LHCN-M2 (cell line): ENCODE data around the gene NCKAP5. TPM values are rescaled to one million over a fixed set of nuclear protein-coding genes. Genes with fewer than 3 reads are reported as not detected.
"Not testable (repeated sequence)": the region's sequence is repeated elsewhere in the genome, so short reads cannot be mapped to it uniquely, and the experiment has no call there.

Experiments used
- DNase-seq: peaks from one replicate; pipeline ENCODE4 v3.0.0-alpha.2; 2012; ENCODE audit warnings: low read depth
- total RNA-seq: library from RNA; depleted of rRNA; stranded (reverse); fragments of >200 nt; gene quantifications from 2 replicates; pipeline ENCODE4 v1.2.3, GENCODE V29; 2014

NCKAP5 gene
- total RNA-seq, 1 experiment from 2014 or later: 0.40 TPM

DNA sequence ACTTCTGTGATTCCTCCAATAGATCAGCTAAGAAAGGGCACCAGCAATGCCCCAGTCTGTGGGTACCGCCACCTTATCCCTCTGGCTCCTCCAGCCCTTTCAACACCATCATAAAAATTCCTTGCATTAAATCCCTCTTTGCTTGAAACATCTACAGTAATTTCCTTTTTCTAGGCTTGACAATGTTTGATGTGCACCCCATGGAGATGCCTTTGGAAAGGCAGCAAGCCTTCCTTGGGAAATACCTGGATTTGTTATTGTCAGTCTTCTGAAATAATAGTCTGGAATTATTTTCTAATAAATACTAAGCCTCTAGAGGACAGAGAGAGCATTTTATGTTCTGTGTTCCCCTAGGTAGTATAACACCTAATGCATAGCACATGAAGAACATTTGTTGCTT is 46.1 kb downstream of the NCKAP5 start:
- no peak for DNase-seq

GRCh38 chr2:133521146-133521745 is 47.0 kb downstream of the NCKAP5 start:
- DNase-seq: no peak

GRCh38 chr2:133519677-133520076 is 48.6 kb downstream of the NCKAP5 start:
- not testable (repeated sequence) for DNase-seq

DNA sequence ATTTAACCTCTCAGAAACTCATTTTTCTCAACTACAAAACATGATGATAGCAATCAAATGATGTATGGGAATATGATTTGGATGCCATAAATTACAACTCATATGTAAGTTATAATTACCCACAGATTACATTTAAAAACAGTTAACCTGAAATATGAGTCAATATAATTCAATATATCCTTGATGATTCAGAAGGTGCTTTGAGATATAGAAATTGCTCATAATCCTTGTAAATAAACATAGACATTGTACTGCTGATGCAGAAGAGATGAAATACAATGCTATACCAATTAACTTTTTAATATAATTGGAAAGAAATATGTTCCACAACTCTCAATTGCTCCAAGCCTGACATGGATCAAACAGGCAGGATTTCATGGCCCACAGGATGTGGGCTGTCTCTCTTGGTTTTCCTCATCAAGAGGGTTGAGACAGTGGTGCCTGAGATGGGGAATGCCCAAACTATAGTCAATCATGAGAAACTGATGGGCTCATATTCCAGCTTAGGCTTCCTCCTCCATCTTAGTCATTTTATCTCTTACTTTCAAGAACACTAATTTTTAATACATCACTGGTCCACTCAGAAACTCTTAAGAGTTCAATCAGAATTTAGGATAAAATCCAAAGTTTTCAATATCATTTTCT is 49.4 kb downstream of the NCKAP5 start:
- DNase-seq: no peak

DNA sequence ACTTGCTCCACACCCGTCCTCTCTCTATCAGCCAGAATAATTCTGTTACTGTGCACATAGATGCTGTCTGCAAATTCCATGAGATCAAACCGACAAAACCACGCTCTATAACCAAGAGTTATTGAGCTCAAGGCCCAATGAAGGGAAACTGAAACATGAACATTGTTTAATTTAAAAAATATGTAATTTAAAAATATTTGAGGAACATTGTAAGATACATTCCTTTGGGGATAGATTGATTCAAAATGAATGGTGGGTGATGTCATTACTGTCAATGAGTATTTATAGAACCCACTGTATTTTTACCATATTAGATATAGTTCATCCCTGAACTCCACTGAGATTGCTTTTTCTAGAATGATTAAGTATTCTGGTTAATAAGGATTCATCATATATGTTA is 50.4 kb downstream of the NCKAP5 start:
- DNase-seq: no peak

DNA sequence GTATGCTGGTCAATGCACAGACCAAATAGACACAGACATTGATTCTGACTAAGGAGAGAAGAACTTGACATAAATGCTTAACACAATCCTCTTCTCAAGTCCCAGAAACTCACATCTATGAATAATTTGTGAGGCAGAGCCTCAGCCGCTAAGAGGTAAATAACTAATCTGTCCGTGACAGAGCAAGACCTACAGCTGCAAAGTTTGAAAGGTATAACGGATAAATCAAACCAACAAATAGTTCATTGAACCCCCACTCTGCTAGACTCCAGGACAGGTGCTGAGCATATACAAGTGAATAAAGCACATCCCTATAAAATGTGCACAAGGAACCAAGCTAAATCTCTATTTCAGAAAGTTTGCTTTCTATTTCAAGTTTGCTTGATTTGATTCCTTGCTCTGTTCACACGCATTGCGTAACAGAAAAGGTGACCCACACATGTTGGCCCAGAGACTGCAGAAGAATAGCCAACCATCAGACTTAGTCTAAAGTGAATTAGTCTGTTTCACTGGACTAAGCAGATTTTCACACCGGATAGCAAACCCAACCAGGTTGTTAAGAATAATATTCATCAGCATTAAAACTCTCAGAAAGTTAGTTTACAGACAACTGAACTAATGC is 51.7 kb downstream of the NCKAP5 start:
- no peak for DNase-seq

DNA sequence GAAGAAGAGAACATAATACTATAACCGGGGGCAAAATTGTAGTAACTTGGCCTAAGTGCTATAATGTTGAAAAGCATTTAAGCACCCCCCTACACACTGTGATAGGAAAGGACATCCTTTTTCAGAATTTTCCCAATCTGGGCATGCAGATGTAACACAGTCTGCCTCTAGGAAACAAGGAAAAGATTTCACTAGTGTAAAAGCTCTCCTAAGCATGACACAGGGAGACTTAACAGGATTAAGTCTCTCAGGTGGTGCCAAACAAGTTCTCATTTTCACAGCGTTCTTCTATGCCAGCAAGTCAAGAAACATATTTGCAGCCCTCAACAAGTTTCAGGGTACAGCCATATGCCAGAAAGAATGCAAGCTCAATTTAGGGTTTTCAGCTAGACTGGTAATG is 53.0 kb downstream of the NCKAP5 start:
- DNase-seq: no peak

DNA sequence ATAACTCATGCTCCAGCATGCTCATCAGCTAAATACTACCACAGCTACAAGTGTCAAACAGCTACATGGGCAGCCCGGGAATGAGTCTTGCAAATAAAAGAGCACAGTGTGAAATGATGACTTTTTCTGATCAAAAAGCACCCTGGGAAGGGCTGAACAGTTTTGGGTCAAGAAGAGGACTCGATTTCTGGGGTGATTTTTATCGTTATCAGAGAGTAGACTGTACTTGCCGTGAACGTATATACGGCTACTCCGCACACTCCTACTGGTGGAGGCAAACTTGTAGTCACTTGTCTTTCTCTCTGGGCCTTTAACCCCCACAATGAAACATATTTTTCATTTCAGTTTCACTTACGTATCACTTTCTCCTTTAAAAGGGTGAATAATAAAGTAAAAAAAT is 54.4 kb downstream of the NCKAP5 start:
- no peak for DNase-seq

DNA sequence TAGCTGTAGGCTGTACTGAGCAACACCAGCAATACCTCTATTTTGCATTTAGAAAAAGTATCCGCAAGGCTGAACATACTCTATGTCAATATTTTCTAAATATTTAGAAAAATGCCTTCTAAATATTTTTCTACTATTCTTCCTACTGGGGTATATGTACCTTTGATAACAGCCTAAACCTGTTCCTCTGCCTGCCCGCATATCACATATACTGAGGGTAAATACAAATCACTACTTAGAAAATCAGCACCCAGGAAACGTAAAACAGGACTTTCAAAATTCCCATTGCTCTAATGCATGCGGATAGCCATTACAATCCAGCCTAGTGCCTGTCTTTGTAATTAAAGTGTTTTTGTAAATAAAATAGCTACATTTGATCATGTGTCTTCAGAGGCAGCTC is 56.1 kb downstream of the NCKAP5 start:
- no peak for DNase-seq

- no peak for DNase-seq
Observed at GRCh38 chr2:133511679-133512078, 56.6 kb downstream of the NCKAP5 start.

DNA sequence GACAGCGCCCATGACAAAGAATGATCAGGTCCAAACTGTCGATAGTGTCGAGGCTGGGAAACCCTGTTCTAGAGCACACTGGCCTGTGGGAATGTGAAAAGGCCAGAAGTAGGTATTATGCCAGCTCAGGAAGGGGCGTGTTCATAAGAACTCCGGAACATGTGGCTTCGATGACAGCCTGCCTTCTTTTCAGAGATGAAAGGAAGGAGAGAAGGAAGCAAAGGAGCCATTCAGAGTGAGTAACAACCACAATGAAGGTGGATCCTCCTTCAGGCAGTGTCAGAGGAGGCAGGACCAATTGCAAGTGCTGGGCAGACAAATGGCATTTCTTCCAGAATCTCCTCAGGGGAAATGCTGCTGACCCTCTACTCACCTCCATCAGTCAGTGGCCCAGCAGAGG is 58.5 kb downstream of the NCKAP5 start:
- DNase-seq: no peak

- no peak for DNase-seq
Observed at GRCh38 chr2:133508546-133509165, 59.6 kb downstream of the NCKAP5 start.

- no peak for DNase-seq
Observed at GRCh38 chr2:133506996-133507395, 61.3 kb downstream of the NCKAP5 start.

DNA sequence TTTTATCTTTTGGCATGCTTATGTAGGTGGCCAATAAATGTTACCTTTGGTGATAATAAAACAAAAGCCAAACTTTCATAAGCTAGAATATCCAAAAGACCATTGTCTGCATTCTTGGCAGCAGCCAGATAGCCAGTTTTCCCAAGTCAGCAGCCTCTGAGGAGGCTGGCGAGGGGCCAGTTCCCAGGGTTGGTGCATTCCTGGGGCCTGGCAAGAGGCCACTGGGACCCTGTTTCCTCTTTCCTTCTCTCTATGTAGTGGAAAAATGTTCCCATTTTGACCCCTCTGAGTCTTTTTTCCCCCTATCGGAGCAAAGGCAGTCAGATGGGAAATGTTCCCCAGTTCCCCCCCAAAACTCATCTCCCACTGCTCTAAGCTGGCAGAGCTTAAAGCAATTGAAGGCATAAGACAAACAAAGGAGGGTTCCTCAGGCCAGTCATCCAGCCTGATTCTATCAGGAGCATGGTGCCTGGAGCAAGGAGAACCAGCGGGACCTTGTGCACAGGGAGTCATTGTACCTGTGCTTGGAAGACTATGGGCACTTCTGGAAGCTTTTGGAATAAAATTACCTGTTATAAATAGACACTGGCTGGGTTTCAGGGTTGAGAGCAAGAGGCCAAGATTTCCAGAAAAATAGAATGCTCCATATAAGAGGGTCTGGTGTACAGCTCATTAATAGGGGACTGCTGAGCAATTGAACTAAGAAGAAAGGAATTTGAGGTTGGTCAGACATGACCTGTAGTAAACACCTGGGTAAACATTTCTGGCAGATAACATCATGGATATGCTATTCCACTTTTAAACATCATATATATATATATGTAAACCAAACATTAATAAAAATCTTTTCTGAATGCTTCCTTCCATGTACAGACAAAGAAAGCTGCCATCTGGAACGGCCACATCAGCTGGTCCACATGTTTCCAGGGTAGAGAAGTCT is 63.4 kb downstream of the NCKAP5 start:
- DNase-seq: peak; percentile 3

DNA sequence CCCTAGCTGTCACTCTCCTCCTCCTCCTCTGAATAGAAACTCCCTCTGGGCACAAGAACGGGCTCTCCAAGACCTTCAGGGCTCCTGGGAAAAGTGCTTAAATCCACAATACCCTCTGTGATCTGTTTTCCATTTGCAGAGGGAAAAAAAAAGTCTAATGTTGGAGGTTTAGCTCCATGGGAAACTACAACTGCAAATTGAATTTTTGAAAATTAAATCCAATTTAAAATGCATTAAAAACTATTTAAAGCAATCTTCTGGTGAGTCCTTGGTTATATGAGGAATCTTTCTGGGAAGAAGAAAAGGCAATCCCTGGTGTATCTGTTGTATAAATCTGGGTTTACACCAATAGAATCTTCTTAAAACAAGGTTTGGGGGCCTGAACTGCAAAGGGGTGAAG is 64.3 kb downstream of the NCKAP5 start:
- no peak for DNase-seq

DNA sequence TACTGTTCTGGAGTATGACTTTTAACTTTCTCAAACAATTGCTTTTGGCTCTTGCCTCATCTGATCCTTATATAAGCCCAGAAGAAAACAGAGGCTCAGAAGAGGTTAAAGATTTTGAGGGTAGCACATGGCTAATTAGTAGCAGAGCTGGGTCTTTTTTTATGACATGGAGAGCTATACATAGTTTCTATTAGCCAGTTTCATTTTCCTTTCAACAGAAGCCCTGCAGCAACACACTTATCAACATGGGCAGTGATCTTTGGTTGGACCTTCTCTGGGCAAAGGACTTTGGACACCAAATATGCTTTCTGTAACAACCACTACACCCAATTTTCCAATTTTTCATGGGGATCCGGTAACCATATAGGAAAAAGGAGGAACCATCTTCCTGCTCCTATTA is 64.9 kb downstream of the NCKAP5 start:
- no peak for DNase-seq

GRCh38 chr2:133502678-133503077 is 65.6 kb downstream of the NCKAP5 start:
- no peak for DNase-seq

DNA sequence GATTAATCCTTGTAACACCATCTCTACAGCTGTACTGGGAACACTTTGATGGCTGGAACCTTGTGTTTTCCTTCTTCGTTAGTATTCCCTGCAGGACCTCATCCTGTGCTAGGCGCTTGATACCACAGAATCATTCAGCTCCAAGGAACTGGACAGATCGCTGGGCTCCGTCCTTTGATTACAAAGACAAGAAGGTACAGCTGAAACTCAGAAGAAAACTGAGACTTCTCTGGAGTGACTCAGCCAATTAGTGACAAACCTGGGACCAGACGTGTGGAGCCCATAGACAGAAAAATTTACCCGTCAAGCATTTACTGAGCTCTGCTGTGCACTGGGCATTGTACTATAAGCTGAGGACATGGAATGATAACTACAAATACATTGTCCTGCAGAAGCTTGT is 67.3 kb downstream of the NCKAP5 start:
- no peak for DNase-seq

GRCh38 chr2:133498662-133499585 is 69.3 kb downstream of the NCKAP5 start:
- no peak for DNase-seq

DNA sequence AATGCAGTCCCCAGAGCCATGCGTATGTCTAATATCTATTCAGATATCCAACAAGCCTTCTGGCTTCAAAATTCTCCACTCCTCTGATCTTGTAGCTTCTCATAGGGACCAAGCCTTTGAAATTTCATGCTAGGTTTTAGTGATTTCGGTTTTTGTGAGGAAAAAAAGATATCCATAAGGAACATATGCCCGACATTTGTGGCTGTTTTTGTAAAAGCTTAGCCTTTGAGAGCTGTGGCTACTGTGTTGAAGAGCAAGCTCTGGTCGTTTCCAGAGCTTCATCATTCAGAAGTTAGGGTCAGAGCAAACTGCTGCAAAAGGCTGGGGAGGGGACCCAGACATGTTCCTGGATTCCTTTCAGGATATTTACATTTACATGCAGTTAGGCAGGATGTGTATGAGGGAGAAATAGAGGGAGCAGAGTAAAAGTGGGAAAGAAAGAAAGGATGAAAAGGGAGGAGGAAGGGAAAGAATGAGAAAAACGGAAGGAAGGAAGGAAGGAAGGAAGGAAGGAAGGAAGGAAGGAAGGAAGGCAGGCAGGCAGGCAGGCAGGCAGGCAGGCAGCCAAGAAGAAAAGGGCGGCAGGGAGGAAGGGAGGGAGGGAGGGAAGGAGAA is 70.2 kb downstream of the NCKAP5 start:
- no peak for DNase-seq
